OCI-LY1 (cell line): ENCODE results near the gene ARL10.

Source experiments
- H2AFZ ChIP-seq: fragments of 200-600 bp; sonication (generic), shearing (Covaris generic); 2 replicates; pipeline ENCODE4 v1.6.0; 2014; ENCODE audit warnings: antibody characterized with exemption, mild to moderate bottlenecking, low read length
- H3F3A ChIP-seq: fragments of 200-600 bp; sonication (generic), shearing (Covaris generic); 2 replicates; pipeline ENCODE4 v1.6.0; 2014; ENCODE audit warnings: mild to moderate bottlenecking, antibody characterized with exemption, low read length, moderate library complexity; ENCODE audit not compliant: insufficient read depth
- H3K27ac ChIP-seq: fragments of 200-600 bp; sonication (generic); 2 replicates; pipeline ENCODE4 v1.5.1; 2014; ENCODE audit warnings: low read length, mixed run types, mild to moderate bottlenecking, low read depth; ENCODE audit not compliant: poor library complexity, severe bottlenecking
- H3K27me3 ChIP-seq: fragments of 200-600 bp; sonication (generic); 2 replicates; pipeline ENCODE4 v1.6.0; 2014; ENCODE audit warnings: antibody characterized with exemption, mild to moderate bottlenecking, low read length, moderate library complexity; ENCODE audit not compliant: insufficient read depth
- H3K36me3 ChIP-seq: fragments of 200-600 bp; sonication (generic); 2 replicates; pipeline ENCODE4 v1.6.1; 2014; ENCODE audit warnings: mild to moderate bottlenecking, antibody characterized with exemption, low read length, moderate library complexity, mixed read lengths; ENCODE audit not compliant: insufficient read depth
- H3K4me1 ChIP-seq: fragments of 200-600 bp; sonication (generic); 2 replicates; pipeline ENCODE4 v1.5.1; 2014; ENCODE audit warnings: mild to moderate bottlenecking, low read length, moderate library complexity; ENCODE audit not compliant: insufficient read depth, severe bottlenecking
- H3K4me2 ChIP-seq: fragments of 200-600 bp; sonication (generic), shearing (Covaris generic); 2 replicates; pipeline ENCODE4 v1.6.1; 2014; ENCODE audit warnings: low read length
- H3K4me3 ChIP-seq: fragments of 200-600 bp; sonication (generic); 2 replicates; pipeline ENCODE4 v1.5.1; 2014; ENCODE audit warnings: low read length, low read depth, mild to moderate bottlenecking, mixed read lengths; ENCODE audit not compliant: poor library complexity, severe bottlenecking
- H3K79me2 ChIP-seq: fragments of 200-600 bp; shearing (Covaris generic); 2 replicates; pipeline ENCODE4 v1.6.1; 2016; ENCODE audit warnings: mixed run types, low read length, mixed read lengths; ENCODE audit not compliant: insufficient read depth
- H3K9ac ChIP-seq: fragments of 200-600 bp; sonication (generic), shearing (Covaris generic); 2 replicates; pipeline ENCODE4 v1.6.1; 2014; ENCODE audit warnings: mild to moderate bottlenecking, low read length, mixed read lengths
- H3K9me2 ChIP-seq: fragments of 200-600 bp; sonication (generic), shearing (Covaris generic); 2 replicates; pipeline ENCODE4 v1.6.1; 2014; ENCODE audit warnings: low read depth, mild to moderate bottlenecking, low read length, mixed read lengths
- H3K9me3 ChIP-seq: fragments of 200-600 bp; shearing (Covaris generic); 2 replicates; pipeline ENCODE4 v1.6.1; 2014; ENCODE audit warnings: low read length, mixed read lengths
- H4K20me1 ChIP-seq: fragments of 200-600 bp; sonication (generic), shearing (Covaris generic); 2 replicates; pipeline ENCODE4 v1.6.0; 2016; ENCODE audit warnings: mild to moderate bottlenecking, low read length; ENCODE audit not compliant: insufficient read depth
- EZH2 ChIP-seq: fragments of 200-600 bp; sonication (generic), shearing (Covaris generic); IDR thresholded peaks from 2 replicates; pipeline ENCODE4 v1.8.0; 2017; ENCODE audit warnings: borderline replicate concordance, mixed run types, mild to moderate bottlenecking, antibody characterized with exemption, low read length, moderate library complexity, mixed read lengths
- TF ChIP-seq, protein P1 (sequence below): fragments of 200-600 bp; sonication (generic), shearing (Covaris generic); IDR thresholded peaks from 2 replicates; pipeline ENCODE4 v1.5.1; 2017; ENCODE audit warnings: mild to moderate bottlenecking, antibody characterized with exemption, low read length, moderate library complexity, mixed read lengths

Gene ARL10, protein sequence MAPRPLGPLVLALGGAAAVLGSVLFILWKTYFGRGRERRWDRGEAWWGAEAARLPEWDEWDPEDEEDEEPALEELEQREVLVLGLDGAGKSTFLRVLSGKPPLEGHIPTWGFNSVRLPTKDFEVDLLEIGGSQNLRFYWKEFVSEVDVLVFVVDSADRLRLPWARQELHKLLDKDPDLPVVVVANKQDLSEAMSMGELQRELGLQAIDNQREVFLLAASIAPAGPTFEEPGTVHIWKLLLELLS

DNA sequence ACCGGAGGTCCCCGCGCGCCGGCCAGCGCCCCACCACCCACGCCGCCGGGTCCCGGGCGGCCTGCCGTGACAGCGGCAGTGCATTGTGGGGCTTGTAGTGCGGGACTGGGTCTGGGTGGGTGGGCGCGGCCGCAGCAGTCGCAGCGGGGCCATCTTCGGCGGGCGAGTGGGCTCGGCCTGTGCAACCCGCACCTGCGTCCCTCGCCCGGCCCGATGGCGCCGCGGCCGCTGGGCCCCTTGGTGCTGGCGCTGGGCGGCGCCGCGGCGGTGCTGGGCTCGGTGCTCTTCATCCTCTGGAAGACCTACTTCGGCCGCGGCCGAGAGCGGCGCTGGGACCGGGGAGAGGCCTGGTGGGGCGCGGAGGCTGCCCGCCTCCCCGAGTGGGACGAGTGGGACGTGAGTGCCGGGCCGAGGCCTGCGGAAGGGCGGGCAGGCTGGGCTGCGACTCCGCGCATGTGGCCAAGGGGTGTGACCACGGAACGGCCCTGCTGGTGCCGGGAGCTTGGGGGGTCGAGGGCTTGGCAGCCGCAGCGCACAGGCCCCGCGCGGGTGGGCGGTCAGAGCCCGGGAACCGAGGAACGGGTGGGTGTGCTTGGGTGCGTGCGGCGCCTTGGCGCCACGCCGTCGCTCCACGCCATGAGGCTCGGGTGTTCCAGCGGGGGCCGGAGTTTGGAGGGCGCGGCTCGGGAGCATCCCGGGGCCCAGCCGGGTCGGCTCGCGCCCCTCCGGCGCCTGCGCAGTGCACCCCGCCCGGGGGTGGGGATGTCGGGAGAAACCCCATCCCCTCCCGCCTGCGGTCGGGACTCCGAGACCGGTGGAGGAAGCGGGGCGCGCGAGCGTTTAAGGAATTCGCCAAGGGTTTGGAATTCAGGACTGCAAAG is at the start of gene ARL10:
Gene ARL10, plus strand, starts transcription at position 137 of the 881 bp plus-strand sequence. Its CDS starts 77 bp downstream, at position 214.
- peak within 1 kb of the TSS; percentile 63 for H3K4me3 ChIP-seq
- no peaks in the 10 kb centered on the region for H3K9me2 ChIP-seq
- H3K36me3 ChIP-seq, result no peaks in the 10 kb centered on the region
- H3K4me1 ChIP-seq, result peaks cover 15% of the 10 kb centered on the region
- H3K4me2 ChIP-seq, result peak within 1 kb of the TSS; percentile 90
- peak within 1 kb of the TSS; percentile 68 for H3K9ac ChIP-seq
- no peak within 1 kb of the TSS for H3K27ac ChIP-seq
- no peaks in the 10 kb centered on the region for H4K20me1 ChIP-seq
- TF ChIP-seq EZH2, result no peak
- TF ChIP-seq, protein P1, sequence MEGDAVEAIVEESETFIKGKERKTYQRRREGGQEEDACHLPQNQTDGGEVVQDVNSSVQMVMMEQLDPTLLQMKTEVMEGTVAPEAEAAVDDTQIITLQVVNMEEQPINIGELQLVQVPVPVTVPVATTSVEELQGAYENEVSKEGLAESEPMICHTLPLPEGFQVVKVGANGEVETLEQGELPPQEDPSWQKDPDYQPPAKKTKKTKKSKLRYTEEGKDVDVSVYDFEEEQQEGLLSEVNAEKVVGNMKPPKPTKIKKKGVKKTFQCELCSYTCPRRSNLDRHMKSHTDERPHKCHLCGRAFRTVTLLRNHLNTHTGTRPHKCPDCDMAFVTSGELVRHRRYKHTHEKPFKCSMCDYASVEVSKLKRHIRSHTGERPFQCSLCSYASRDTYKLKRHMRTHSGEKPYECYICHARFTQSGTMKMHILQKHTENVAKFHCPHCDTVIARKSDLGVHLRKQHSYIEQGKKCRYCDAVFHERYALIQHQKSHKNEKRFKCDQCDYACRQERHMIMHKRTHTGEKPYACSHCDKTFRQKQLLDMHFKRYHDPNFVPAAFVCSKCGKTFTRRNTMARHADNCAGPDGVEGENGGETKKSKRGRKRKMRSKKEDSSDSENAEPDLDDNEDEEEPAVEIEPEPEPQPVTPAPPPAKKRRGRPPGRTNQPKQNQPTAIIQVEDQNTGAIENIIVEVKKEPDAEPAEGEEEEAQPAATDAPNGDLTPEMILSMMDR, result no peak
- peaks cover 7% of the 10 kb centered on the region; the same call in 1 of the 2 replicates for H3K79me2 ChIP-seq
- no peaks in the 10 kb centered on the region for H3K27me3 ChIP-seq
- peak within 1 kb of the TSS; percentile 89; the same call in 1 of the 2 replicates for H2AFZ ChIP-seq
- no peaks in the 10 kb centered on the region for H3K9me3 ChIP-seq
- H3F3A ChIP-seq, result no peaks in the 10 kb centered on the region

DNA sequence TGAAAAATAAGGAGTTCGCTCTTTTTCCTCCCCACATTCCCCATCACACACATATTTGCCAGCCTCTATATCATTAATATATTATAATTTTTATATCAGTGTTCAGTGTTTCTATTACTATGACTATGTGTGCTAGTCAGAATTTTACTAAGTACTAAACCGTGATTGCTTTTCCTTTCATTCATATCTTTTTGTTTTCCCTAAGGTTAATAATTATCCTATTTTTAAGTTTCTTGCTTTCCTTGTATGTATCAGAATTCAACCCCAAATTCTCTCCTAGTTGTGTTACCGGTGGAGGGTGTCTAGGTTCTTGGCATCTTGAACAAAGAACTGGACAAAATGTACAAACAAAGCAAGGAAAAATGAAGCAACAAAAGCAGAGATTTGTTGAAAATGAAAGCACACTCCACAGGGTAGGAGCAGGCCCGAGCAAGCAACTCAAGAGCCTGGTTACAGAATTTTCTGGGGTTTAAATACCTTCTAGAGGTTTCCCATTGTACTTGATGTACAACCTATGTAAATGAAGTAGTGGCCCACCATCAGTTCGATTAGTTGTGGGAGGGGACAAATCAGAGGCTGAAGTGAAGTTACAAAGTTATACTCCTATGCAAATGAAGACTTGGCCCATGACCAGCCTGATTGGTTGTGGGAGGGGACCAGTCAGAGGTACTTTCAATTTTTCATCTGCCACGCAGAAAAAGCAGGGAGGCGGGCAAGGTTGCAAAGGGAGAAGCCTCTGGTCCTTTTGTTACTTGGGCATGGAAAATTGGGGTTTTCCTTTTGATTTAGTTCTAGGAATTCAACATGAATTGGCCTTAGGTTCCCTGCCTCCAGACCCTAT is 47.5 kb upstream of the ARL10 start:
- Histone ChIP-seq H3K27ac (no peak overlapping the region), H3K9me2 (no peaks in the 10 kb centered on the region), H4K20me1 (no peaks in the 10 kb centered on the region), H3K36me3 (peaks cover 20% of the 10 kb centered on the region; the same call in 1 of the 2 replicates), H3K79me2 (no peaks in the 10 kb centered on the region), H3F3A (no peaks in the 10 kb centered on the region; the same call in 1 of the 2 replicates), H3K4me2 (no peak overlapping the region), H3K27me3 (no peaks in the 10 kb centered on the region), H3K9ac (no peak overlapping the region), H3K4me1 (no peaks in the 10 kb centered on the region), H3K9me3 (no peaks in the 10 kb centered on the region), H3K4me3 (no peak overlapping the region), H2AFZ (no peak overlapping the region)
- TF ChIP-seq EZH2, result no peak
- TF ChIP-seq, protein P1, result no peak

DNA sequence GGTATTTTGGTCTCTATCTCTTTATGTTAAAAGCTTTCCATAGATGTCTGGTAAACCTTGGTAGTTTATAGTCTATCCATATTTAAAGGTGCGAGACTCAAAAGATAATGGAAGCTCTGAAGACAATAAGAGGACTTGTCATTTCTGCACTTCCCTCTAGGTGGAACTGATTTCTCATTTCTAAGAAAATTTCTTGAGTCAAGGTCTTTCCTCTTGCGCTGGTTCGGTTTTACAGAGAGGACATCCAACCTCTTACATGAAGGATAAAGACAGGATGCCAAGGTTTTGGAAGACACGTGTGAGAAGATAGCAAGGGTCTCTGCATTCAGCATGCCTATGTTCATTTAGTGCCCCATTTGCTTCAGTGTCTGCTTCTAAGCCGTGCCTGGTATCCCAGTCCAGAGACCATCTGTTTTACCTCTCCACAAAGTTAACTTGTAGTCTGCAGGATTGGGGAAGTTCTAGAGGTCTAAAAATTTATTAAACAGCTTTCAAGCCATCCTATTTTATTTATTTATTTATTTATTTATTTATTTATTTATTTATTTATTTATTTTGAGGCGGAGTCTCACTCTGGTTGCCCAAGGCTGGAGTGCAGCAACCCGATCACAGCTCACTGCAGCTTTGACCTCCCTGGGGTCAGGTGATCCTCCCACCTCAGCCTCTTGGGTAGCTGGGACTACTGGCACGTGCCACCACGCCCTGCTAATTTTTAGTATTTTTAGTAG is 45.3 kb upstream of the ARL10 start:
- Histone ChIP-seq H3K4me1 (no peaks in the 10 kb centered on the region), H3K36me3 (peaks cover 23% of the 10 kb centered on the region), H4K20me1 (no peaks in the 10 kb centered on the region), H3K27me3 (no peaks in the 10 kb centered on the region), H2AFZ (no peak overlapping the region), H3K9me2 (no peaks in the 10 kb centered on the region), H3F3A (no peaks in the 10 kb centered on the region; the same call in 1 of the 2 replicates), H3K27ac (no peak overlapping the region), H3K79me2 (no peaks in the 10 kb centered on the region), H3K9ac (no peak overlapping the region), H3K9me3 (no peaks in the 10 kb centered on the region), H3K4me2 (no peak overlapping the region), H3K4me3 (no peak overlapping the region)
- TF ChIP-seq, protein P1, result peak; percentile 43; the same call in 1 of the 2 replicates
- no peak for TF ChIP-seq EZH2
